ENCODE measurements around the gene TRIM32. TPM values are rescaled to one million over a fixed set of nuclear protein-coding genes. Genes with fewer than 3 reads are reported as not detected.

TRIM32 gene
- total and polyA plus RNA-seq, 8 donors, result 2.4 to 18.2 (median 8.1) TPM

DNA sequence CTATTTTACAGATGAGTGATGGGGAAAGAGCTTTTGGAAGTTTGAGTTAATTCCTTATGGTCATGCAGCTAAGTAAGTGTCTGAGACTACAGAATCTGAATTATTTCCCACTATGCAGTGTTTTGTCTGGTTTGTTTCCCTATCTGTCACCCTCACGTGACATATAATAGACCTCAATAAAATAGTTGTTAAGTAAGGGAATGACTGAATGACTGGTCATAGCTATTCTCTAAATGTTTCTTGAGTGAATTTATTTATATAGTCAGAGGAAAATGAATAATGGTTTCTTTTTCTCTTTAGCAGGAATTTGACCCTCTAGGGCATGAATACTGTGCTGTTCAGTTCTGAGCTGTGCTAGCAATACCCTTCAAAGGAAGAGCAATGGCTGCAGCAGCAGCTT lies 10.3 kb downstream of the TRIM32 start:
- Histone ChIP-seq H3K4me1 (peaks cover 7 to 30% (median 17%) of the 10 kb centered on the region in 3 donors), H3K36me3 (peaks cover 4 to 22% (median 6%) of the 10 kb centered on the region in 3 donors), H3K4me3 (no peak overlapping the region), H3K27me3 (no peaks in the 10 kb centered on the region), H3K9me3 (no peaks in the 10 kb centered on the region), H3K27ac (no peak overlapping the region)
- ATAC-seq (no peak), DNase-seq (no peak), FAIRE-seq (no peak)
- WGBS, 2 donors, result 92 to 95% methylated on average over 1 of the region's 1 CpG
- TF ChIP-seq, protein P1, sequence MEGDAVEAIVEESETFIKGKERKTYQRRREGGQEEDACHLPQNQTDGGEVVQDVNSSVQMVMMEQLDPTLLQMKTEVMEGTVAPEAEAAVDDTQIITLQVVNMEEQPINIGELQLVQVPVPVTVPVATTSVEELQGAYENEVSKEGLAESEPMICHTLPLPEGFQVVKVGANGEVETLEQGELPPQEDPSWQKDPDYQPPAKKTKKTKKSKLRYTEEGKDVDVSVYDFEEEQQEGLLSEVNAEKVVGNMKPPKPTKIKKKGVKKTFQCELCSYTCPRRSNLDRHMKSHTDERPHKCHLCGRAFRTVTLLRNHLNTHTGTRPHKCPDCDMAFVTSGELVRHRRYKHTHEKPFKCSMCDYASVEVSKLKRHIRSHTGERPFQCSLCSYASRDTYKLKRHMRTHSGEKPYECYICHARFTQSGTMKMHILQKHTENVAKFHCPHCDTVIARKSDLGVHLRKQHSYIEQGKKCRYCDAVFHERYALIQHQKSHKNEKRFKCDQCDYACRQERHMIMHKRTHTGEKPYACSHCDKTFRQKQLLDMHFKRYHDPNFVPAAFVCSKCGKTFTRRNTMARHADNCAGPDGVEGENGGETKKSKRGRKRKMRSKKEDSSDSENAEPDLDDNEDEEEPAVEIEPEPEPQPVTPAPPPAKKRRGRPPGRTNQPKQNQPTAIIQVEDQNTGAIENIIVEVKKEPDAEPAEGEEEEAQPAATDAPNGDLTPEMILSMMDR (IDR thresholded peaks at IDR 0.05), result no peak
- intact Hi-C loops (cut with DNase I), result no loop called here

DNA sequence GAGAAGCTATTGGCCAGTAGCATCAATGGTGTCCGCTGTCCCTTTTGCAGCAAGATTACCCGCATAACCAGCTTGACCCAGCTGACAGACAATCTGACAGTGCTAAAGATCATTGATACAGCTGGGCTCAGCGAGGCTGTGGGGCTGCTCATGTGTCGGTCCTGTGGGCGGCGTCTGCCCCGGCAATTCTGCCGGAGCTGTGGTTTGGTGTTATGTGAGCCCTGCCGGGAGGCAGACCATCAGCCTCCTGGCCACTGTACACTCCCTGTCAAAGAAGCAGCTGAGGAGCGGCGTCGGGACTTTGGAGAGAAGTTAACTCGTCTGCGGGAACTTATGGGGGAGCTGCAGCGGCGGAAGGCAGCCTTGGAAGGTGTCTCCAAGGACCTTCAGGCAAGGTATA lies 10.8 kb downstream of the TRIM32 start:
- FAIRE-seq, result no peak
- ATAC-seq, result no peak
- Histone ChIP-seq H3K9me3 (no peaks in the 10 kb centered on the region), H3K27me3 (no peaks in the 10 kb centered on the region), H3K4me1 (peaks cover 7 to 24% (median 17%) of the 10 kb centered on the region in 3 donors), H3K4me3 (no peak overlapping the region), H3K27ac (no peak overlapping the region), H3K36me3 (peaks cover 4 to 22% (median 6%) of the 10 kb centered on the region in 3 donors)
- WGBS, 2 donors, result 96 to 99% methylated on average over 16 of the region's 16 CpGs
- DNase-seq, result peak in 1 of 6 donors; percentile 50
- TF ChIP-seq, protein P1 (IDR thresholded peaks at IDR 0.05), result no peak
- intact Hi-C loops (cut with DNase I), result no loop called here

DNA sequence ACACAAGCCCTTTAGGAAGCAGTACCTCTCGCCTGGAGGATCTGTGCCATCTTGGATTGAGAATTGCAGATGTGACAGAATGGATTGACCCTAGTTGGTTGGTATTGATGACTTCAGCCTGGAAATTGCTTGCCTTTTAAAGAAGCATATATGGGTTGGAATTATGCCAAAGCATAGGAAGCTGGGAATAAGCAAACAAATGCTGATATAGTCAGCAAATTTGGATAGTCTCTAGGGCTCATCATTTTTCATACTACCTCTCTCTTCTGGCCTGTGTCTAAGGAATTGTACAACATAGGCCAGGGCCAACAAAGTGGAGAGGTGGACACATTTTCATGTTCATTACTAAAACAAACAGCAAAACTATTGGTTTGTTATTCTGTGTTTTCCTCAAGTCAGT lies 13.2 kb downstream of the TRIM32 start:
- Histone ChIP-seq H3K27ac (no peak overlapping the region), H3K4me1 (peaks cover 3 to 7% (median 6%) of the 10 kb centered on the region in 3 donors), H3K4me3 (no peak overlapping the region), H3K27me3 (no peaks in the 10 kb centered on the region), H3K9me3 (no peaks in the 10 kb centered on the region), H3K36me3 (peaks cover 4 to 22% (median 6%) of the 10 kb centered on the region in 3 donors)
- intact Hi-C loops (cut with DNase I), result no loop called here
- TF ChIP-seq, protein P1 (IDR thresholded peaks at IDR 0.05), result no peak
- WGBS, 2 donors, result 96 to 98% methylated on average over 1 of the region's 1 CpG
- ATAC-seq (no peak), DNase-seq (no peak), FAIRE-seq (no peak)

DNA sequence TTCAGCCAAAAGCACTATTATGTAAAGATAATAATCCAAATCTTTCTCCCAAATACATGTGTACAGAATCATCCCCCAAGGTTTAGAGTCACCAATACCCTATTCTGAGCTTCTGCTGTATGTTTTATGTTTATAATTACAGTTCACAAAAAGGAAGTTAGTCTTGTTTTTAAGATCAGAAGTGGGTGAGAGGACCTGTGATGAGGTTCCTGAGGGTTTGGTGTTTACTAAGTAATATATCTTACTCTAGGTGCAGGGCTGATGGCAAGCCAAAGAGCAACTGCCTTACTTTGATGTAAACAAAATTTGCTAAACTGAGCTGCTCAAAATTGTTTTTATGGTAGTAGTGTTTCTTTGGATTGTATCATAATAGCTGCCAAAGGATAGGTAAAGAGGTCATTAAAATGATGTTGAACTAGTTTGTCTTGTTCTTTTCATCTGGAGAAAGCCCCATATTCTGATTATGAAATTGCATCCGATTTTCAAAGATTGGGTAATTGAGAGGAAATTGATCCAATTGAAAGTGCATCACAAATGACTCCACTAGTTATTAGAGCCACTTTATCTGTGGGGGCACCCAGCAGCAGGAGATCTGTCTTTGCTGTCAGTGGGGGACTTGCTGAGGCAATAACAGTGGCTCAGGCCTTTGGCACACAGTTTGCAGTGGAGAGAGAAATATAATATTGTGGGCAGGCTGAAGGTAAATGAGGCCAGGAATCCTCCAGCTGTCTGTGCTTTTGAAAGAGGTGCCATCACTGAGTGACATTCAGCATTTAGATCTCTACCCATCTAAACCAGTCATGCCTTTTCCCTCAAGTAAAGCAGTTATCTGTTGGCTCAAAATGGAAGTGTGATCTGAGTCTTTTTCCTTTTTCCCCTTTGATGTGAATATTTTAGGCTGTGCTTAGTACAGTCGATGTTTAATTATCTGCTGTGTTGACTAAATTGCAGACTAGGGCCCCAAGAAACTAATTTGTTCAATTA lies 14.1 kb downstream of the TRIM32 start:
- Histone ChIP-seq H3K27me3 (no peaks in the 10 kb centered on the region), H3K9me3 (no peaks in the 10 kb centered on the region), H3K4me3 (no peak overlapping the region), H3K27ac (no peak overlapping the region), H3K4me1 (peaks cover 0 to 12% (median 11%) of the 10 kb centered on the region in 3 donors), H3K36me3 (peaks cover 4 to 22% (median 6%) of the 10 kb centered on the region in 3 donors)
- FAIRE-seq (no peak), ATAC-seq (no peak), DNase-seq (no peak)
- intact Hi-C loops (cut with DNase I), result no loop called here
- TF ChIP-seq, protein P1 (IDR thresholded peaks at IDR 0.05), result no peak
- WGBS, 2 donors, result 50 to 59% methylated on average over 2 of the region's 2 CpGs
